ENCODE results near the gene NECAB2. TPM values are rescaled to one million over a fixed set of nuclear protein-coding genes. Genes with fewer than 3 reads are reported as not detected.

The NECAB2 gene
- total RNA-seq, 2 experiments from 2014 or later: not detected

DNA sequence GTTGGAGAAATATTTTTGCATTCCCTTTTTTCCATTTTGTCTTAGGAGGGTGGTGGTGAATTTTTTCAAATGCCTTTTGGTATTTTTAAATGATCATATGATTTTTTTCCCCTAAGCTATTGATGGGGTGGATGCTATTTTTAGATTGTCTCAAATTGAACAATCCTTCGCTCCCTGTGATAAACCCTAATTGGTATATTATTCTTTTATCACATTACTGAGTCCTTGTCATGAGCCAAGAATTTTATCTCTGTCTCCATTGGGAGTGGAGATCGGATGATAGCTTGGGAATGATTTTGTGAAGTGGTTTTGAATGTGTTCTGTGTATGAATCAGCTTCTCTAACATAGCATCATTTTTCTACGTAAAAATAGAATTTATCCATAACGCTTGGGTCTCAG is 15.4 kb downstream of the NECAB2 start:
- no peak for ATAC-seq (ENCODE audit: poor library complexity)

DNA sequence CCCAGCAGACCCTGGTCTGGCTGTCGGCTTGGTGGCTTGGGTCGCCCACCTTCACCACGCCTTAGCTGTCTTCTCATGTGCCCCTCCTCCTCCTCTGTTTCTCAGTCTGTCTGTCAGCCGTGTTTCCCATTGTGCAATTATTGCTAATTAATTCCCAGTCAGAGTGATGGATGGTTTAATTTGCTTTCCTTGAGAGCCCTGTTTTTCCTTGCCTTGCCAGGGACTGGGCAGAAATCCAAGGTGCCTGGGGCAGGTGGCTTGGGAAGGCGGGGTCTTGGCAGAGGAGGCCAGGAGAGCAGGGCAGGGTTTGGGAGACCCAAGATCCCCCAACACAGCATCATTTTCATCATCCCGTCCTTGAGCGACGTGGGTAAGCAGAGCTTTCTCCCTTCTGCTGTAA is 21.3 kb downstream of the NECAB2 start:
- H3K4me3 Mint-ChIP-seq: no peak overlapping the region
- H3K4me1 Mint-ChIP-seq (ENCODE audit: low read depth): no peaks in the 10 kb centered on the region
- Histone ChIP-seq H3K27me3 (ENCODE audit: control insufficient read depth in 1 of 2, insufficient read depth in 2 of 2, low read length in 2 of 2) (peaks cover 7 to 19% of the 10 kb centered on the region in 2 experiments), H3K36me3 (ENCODE audit: insufficient read depth, low read length) (no peaks in the 10 kb centered on the region), H3K4me1 (ENCODE audit: insufficient read depth, low read length) (no peaks in the 10 kb centered on the region), H3K27ac (ENCODE audit: low read depth in 1 of 2, low read length in 2 of 2) (no peak overlapping the region), H3K4me3 (ENCODE audit: low read length) (no peak overlapping the region), H3K9me3 (ENCODE audit: control insufficient read depth in 1 of 2, insufficient read depth in 1 of 2, low read length in 2 of 2) (peaks cover 0 to under 1% of the 10 kb centered on the region in 2 experiments)
- ATAC-seq (ENCODE audit: poor library complexity) (no peak), DNase-seq (no peak)
- POLR2A ChIA-PET: no interaction called here
- peaks cover 47% of the 10 kb centered on the region for H3K27me3 Mint-ChIP-seq
- H3K9me3 Mint-ChIP-seq: no peaks in the 10 kb centered on the region
- CTCF ChIA-PET: no interaction called here
- TF ChIP-seq, protein P1, sequence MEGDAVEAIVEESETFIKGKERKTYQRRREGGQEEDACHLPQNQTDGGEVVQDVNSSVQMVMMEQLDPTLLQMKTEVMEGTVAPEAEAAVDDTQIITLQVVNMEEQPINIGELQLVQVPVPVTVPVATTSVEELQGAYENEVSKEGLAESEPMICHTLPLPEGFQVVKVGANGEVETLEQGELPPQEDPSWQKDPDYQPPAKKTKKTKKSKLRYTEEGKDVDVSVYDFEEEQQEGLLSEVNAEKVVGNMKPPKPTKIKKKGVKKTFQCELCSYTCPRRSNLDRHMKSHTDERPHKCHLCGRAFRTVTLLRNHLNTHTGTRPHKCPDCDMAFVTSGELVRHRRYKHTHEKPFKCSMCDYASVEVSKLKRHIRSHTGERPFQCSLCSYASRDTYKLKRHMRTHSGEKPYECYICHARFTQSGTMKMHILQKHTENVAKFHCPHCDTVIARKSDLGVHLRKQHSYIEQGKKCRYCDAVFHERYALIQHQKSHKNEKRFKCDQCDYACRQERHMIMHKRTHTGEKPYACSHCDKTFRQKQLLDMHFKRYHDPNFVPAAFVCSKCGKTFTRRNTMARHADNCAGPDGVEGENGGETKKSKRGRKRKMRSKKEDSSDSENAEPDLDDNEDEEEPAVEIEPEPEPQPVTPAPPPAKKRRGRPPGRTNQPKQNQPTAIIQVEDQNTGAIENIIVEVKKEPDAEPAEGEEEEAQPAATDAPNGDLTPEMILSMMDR (IDR thresholded peaks at IDR 0.05): no peak
- no peak overlapping the region for H3K27ac Mint-ChIP-seq
- intact Hi-C loops (cut with DNase I, micrococcal nuclease): no loop called here
- H3K36me3 Mint-ChIP-seq (ENCODE audit: low read depth): no peaks in the 10 kb centered on the region

More for the DNA sequence above, 15.4 kb downstream of the NECAB2 start:
- no peaks in the 10 kb centered on the region for H3K27me3 ChIP-seq (ENCODE audit: control insufficient read depth in 1 of 2, insufficient read depth in 2 of 2, low read length in 2 of 2)
- H3K27ac ChIP-seq (ENCODE audit: low read depth in 1 of 2, low read length in 2 of 2): no peak overlapping the region
- no peaks in the 10 kb centered on the region for H3K36me3 ChIP-seq (ENCODE audit: insufficient read depth, low read length)
- ChIA-PET POLR2A (no interaction called here), CTCF (no interaction called here)
- no peak overlapping the region for H3K27ac Mint-ChIP-seq
- H3K9me3 Mint-ChIP-seq: no peaks in the 10 kb centered on the region
- H3K4me1 ChIP-seq (ENCODE audit: insufficient read depth, low read length): no peaks in the 10 kb centered on the region
- peaks cover 1 to 8% of the 10 kb centered on the region in 2 experiments for H3K9me3 ChIP-seq (ENCODE audit: control insufficient read depth in 1 of 2, insufficient read depth in 1 of 2, low read length in 2 of 2)
- H3K4me3 ChIP-seq (ENCODE audit: low read length): no peak overlapping the region
- no peaks in the 10 kb centered on the region for H3K4me1 Mint-ChIP-seq (ENCODE audit: low read depth)
- intact Hi-C loops (cut with DNase I, micrococcal nuclease): no loop called here
- TF ChIP-seq, protein P1 (IDR thresholded peaks at IDR 0.05): no peak
- no peak for DNase-seq
- peaks cover 6% of the 10 kb centered on the region for H3K27me3 Mint-ChIP-seq
- no peaks in the 10 kb centered on the region for H3K36me3 Mint-ChIP-seq (ENCODE audit: low read depth)
- no peak overlapping the region for H3K4me3 Mint-ChIP-seq

DNA sequence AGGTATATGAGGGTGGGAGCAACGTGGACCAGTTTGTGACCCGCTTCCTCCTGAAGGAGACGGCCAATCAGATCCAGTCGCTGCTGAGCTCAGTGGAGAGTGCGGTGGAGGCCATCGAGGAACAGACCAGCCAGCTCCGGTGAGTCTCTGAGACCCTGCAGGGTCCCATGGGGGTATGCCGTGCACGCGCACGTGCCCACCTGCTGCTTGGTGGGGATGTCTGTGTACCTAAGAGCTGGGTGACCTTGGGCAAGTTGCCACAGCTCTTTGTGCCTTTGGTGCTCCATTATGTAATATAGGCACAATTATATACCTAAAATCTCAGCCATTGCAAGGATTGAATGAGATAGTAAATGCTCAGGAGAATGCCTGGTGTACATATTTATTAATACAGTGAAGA is 22.4 kb downstream of the NECAB2 start:
- TF ChIP-seq, protein P1 (IDR thresholded peaks at IDR 0.05): no peak
- no peak overlapping the region for H3K27ac ChIP-seq (ENCODE audit: low read depth in 1 of 2, low read length in 2 of 2)
- POLR2A ChIA-PET: no interaction called here
- intact Hi-C loops (cut with DNase I, micrococcal nuclease): no loop called here
- H3K36me3 ChIP-seq (ENCODE audit: insufficient read depth, low read length): no peaks in the 10 kb centered on the region
- no peak overlapping the region for H3K27ac Mint-ChIP-seq
- no peak overlapping the region for H3K4me3 ChIP-seq (ENCODE audit: low read length)
- peaks cover 7 to 22% of the 10 kb centered on the region in 2 experiments for H3K27me3 ChIP-seq (ENCODE audit: control insufficient read depth in 1 of 2, insufficient read depth in 2 of 2, low read length in 2 of 2)
- CTCF ChIA-PET: no interaction called here
- H3K4me1 Mint-ChIP-seq (ENCODE audit: low read depth): no peaks in the 10 kb centered on the region
- peaks cover 56% of the 10 kb centered on the region for H3K27me3 Mint-ChIP-seq
- no peak overlapping the region for H3K4me3 Mint-ChIP-seq
- H3K9me3 Mint-ChIP-seq: no peaks in the 10 kb centered on the region
- H3K36me3 Mint-ChIP-seq (ENCODE audit: low read depth): no peaks in the 10 kb centered on the region
- peaks cover 0 to 4% of the 10 kb centered on the region in 2 experiments for H3K9me3 ChIP-seq (ENCODE audit: control insufficient read depth in 1 of 2, insufficient read depth in 1 of 2, low read length in 2 of 2)
- H3K4me1 ChIP-seq (ENCODE audit: insufficient read depth, low read length): no peaks in the 10 kb centered on the region
- DNase-seq (no peak), ATAC-seq (ENCODE audit: poor library complexity) (no peak)
